ENCODE results near the gene GSE1.
"Not testable (repeated sequence)": the region's sequence is repeated elsewhere in the genome, so short reads cannot be mapped to it uniquely, and the experiment has no call there.

Gene GSE1

DNA sequence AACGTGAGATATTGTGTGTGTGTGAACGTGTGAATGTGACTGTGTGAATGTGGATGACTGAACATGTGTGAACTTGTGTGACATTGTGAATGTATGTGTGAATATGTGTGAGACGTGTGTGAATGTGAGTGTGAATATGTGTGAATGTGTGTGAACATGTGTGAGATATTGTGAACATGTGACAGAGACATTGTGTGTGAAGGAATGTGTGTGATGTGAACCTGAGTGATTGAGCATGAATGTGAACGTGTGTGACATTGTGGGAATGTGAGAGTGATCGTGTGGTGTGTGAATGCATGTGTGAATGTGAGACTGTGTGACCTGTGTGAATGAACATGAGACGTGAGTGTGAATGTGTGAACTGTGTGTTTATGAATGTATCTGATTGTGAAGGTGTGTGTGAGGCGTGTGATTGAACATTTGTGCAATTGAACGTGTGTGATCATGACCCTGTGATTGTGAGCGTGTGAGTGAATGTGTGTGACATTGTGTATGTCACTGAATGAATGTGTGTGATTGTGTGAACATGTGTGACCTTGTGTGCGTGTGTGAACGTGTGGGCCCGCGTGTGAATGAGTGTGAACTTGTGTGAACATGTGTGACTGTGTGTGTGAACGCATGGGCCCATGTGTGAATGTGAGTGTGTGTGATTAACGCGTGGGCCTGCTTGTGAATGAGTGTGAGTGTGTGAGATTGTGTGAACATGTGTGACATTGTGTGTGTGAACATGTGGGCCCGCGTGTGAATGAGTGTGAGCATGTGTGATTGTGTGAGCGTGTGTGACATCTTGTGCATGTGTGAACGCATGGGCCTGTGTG is 23.2 kb upstream of the GSE1 start:
- DNase-seq (ENCODE audit: low read depth in 2 of 2) = no peak

DNA sequence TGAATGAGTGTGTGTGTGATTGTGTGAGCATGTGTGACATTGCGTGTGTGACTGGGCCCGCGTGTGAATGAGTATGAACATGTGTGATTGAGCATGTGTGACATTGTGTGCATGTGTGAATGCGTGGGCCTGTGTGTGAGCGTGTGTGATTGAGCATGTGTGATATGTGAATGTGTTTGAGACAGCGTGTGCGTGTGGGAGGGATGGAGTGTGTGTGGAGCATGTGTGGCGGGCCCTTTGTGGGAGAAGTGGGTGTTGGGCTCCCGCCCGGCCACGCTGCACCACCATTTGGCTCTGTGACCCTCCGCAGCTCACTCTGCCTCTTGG is 22.7 kb upstream of the GSE1 start:
- DNase-seq (ENCODE audit: low read depth in 2 of 2) = no peak

DNA sequence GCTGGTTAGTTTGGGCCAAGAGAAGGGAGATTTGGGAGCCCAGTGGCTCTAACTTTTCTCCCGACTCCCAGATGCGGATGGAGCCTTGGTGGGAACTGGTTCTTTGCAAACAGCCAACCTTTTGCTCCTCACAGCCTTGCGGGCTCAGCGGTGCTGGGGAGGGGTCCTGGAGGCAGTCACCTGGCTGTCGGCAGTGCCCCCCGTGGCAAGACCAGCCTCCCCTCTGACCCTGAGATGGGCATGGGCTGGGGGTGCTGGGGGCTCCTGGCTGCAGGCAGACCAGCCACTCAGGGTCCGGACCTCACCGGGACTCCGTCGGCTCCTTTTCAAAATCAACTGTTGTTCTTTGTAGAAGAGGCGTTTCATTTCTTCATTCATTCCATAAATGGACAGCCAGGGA is 21.7 kb upstream of the GSE1 start:
- DNase-seq (ENCODE audit: low read depth in 2 of 2) = no peak

DNA sequence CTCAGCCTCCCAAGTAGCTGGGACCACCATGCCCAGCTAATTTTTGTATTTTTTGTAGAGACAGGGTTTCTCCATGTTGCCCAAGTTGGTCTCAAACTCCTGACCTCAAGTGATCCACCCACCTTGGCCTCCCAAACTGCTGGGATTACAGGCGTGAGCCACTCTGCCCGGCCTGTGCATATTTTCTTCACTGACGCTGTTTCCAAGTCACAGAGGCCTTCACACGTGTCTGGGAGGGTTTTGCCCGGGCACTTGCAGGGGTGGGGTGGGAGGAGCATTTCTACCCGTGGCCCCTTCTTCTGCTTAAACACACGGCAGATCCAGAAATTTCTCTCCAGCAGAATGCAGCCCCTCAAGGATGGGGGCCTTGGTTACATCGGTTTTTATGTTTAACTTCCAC is 20.8 kb upstream of the GSE1 start:
- not testable (repeated sequence) for DNase-seq (ENCODE audit: low read depth in 2 of 2)

DNA sequence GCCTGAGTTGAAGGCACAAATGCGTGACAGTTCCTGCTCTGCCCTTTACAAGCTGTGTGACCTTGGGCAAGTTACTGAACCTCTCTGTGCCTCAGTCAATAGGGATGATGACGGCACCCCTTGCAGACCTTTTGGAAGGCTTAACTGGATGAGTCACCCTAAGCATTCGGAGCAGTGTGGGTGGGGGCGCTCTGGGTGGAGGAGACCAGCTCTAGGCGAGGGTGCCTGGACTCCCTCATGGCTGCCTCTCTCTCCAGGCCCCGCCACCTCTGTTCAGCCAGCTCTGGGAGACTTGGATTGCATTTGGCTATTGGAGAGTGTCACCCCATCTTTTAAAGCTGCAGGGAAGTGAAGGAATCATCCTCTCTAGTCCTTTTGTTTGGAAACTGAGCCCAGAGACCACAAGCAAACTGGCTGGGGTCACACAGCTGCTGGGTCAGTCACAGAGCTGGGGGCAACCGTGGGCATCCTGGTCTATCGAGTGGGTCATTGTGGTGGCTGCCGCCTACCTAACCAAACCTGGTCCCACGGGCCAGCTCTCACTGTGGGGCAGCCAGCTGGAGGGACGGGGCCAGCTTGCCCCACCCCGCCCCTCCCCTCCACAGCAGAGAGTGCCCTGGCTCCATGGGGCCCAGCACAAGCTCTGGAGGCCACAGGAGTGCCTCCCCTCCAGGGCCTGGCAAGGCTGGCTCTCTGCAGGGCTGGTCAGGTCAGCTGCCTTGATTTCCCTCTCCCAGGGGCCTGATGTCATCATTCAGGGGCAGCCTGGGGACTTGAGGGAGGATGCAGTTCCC is 20.2 kb upstream of the GSE1 start:
- no peak for DNase-seq (ENCODE audit: low read depth in 2 of 2)

DNA sequence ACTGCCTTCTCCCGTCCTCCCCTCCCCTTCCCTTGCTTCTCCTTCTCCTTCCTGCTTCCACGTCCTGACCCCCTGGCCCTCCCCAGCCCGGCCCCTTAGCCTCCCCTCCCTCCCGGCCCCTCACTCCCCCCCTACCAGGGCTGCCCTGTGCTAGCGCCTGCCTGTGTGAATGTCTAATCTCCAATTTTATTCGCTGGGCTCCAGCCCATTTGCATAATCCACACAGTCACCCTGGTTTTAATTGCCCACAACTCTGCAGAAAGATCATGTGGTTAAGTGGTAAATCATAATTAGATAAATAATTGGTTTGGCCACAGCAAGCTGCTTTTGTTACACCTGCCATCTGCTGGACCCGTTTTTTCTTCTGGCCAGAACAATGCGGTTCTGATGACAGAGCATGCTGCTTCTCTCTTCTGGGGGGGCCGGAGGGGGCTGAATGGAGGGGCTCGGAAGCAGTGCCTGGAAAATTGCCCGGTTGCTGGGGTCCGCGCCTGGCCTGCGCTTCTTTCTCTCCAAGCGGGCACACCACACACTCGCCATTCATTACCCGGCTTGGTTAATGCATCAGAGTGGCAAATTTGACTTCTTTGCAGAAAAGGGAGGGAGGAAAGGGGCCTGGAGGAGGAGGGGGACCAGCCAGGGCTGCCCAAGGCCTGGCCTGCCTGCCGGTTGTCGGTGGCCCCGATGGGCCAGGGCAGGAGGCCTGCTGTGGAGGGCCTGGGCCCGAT is 19.5 kb upstream of the GSE1 start:
- DNase-seq (ENCODE audit: low read depth in 2 of 2) = no peak

DNA sequence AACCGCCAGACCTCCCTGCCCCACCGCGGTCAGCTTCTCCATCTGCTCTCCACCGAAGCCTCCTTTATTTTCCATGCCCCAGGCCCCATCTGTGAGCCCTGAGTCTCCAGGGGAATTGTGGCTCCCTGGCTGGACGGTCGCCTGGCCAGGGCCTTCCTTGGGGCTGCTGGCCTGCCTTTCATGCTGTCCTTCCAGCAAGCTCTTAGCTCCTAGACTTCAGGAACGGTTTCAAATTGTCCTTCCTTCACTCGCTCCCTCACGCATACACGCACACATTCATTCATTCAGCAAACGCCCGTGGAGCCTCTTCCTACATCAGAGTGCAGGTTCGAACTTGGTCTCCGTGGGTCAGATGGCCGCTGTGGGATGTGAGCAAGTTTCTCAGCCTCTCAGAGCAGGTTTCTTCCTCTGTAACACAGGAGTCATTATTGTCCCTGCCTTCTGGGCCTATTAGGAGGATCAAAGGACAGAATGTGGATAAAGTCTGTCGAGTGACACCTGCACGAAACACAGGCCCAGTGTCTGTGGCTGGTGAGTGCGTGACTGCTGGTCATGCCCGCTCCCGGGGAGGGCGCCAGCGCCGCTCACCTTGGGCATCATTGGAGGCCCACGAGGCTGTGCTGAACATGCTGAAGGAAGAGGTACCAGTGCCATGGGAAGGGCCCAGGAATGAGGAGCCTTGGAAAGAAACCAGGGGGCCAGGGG is 18.7 kb upstream of the GSE1 start:
- no peak for DNase-seq (ENCODE audit: low read depth in 2 of 2)

DNA sequence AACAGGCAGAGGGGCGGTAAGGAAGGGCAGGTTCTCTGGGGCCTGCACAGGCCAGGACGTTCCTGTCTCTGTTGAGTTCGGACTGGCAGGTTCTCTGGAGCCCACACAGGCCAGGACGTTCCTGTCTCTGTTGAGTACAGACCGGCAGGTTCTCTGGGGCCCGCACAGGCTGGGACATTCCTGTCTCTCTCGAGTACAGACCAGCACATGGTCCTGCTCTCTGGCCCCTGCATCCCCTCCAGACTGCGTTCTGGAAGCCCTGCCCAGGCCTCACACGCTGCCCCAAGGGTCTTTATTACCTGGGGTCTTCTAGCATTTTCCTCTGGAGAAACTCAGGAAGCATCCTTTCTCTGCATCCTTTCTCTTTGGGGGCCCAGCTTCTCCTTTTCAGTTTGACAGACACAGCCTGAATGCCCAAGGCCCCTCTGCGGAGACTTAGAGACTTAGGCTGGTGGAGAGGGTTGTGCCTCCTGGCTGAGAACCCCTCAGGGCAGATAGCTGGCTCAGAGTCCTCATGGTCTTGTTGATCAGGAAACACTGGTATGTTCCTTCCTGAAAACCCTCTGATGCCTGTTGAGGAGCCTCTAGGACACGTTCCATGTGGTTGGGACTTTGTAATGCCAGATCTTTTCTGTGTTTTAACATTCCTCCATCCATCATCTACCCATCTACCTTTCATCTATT is 18.0 kb upstream of the GSE1 start:
- no peak for DNase-seq (ENCODE audit: low read depth in 2 of 2)

DNA sequence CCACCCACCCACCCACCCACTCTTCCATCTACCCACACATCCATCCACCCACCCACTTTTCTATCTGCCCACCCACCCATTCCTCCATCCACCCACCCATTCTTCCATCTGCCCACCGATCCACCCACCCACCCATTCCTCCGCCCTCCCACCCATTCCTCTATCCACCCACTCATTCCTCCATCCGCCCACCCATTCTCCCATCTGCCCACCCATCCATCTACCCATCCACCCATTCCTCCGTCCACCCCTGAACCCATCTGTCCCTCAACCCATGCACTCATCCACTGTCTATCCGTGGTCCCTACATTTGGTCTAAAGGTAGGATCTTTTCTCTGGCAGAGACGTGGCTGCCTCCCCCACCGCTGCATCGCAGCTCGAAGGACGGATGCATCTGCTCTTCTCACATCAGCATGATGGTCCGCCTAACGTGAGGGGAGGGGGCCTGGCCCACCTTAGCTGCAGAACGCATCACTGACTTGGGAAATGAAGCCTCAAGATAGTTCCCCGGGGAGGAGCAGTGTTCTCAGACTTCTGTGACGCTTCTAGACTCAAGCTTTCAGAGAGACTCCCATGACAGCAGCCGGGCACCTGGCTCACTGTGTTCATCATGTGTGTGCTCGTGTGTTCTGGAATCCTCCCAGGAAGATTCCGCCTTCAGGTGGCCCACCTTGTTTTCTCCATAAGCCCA is 17.2 kb upstream of the GSE1 start:
- DNase-seq (ENCODE audit: low read depth in 2 of 2) = no peak

DNA sequence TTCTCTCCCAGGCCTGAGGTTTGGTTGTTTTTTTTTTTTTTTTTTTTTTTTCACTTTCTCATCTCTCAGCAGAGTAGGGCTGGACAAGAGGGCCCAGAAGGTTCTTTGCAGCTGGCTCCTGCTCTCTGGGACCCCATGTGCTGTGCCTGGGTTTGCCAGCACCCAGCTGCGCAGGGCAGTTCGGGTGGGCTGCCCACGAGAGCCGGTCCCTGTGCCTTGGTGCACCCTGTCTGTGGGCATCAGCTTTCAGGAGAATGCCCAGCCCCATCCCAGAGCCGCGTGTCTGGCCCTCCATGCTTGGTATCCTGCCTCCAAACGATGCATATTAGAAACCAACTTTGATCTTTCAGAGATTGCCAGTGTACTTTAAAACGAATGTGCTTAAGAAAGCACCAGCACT is 15.0 kb upstream of the GSE1 start:
- DNase-seq (ENCODE audit: low read depth in 2 of 2) = no peak

DNA sequence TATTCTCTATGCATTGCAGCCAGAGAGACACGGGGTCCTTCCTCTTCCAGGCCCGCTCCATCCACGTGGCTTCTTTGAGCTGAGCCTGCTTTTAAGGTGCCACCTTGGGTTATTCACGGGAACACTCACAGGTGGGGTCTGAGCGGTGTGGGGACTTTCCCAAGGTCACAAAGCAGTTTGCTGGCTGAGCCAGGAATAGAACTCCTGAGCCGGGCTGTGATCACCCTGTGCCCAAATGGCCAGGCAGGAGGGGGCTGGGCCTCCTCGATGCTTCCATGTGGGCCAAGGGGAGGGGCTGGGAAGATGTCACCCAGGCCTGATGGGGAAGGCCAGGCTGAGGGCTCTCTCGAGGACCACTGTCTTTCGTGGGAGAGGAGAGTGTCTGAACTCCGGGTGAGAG is 13.0 kb upstream of the GSE1 start:
- no peak for DNase-seq (ENCODE audit: low read depth in 2 of 2)

DNA sequence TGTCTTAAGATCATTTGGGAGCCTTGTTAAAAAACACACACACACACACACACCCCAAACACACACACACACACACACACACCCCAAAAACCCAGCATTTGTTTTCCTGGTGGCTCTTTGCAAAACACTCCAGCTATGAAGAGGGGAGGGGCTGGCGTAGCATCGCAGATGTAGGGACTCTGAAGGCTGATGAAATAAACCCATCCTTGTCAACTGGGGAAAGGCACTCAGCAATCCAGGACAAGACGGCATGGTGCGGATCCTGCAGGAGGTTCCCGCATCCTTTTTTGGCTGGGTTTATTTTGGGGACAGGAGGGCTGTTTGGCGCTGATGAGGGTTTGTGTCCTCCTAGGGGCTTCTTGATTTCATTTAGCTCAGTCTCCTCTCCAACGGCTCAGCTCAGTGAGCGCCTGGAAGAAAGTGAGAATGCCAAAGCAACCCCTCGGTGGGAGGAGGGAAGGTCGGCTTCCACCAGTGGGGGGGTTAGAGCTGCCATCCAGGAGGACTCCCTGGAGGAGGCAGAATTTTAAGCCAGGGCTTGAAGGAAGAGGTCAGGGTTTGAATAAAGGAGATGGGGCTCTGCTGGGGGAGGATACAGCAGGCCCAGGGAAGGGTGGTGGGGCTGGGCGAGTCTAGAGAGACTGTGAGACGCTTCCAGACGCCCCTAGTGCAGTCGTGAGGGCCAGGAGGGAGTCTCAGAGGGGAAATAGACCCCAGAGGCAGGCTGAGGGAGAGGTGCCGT is 12.4 kb upstream of the GSE1 start:
- no peak for DNase-seq (ENCODE audit: low read depth in 2 of 2)

DNA sequence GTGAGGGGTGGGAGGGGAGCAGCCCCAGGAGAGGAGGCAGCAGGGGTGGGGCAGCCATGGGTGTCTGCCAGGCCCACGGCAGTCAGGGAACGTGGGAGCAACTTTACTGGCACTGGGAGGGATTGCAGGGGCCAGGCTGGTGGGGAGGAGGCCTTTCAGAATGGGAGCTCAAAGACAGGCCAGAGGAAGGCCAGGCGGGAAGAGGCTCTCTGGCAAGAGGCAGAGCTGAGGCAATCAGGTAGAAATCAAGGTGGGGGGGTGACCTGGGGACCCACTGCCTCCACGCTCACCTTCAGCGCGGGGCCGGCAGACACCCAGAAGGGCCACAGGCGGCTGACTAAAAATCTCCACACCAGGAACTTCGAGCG is 11.9 kb upstream of the GSE1 start:
- no peak for DNase-seq (ENCODE audit: low read depth in 2 of 2)

DNA sequence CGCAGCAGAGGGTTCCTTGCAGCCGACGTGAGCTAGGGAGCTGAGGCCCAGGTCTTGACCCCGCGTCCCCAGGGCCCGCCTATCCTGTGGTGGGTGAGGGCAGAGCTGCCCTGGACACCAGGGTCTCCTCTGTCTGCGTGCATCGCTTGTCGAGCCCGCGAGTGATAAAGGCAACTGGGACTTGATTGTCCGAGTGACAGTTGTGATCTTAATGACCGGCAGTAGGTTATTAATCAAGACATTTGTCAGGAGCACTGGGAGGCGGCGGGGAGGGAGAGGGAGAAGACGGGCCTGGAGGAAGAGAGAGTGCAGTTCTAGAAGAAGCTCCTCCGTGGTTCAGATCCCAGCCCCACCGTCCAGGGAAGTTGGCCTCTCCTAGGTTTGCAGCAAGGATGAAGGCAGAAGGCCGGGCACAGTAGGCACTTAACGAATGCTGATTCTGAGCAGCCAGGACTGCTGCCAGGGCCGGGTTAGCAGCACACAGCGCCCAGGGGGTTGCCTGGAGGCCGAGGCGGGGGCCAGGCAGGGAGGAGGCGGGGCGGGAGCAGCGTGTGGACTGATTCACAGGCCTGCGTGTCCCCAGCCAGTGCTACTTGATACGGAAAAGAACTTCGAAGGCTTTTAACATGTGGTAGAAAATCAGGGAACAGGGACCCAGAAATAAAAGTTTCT is 11.3 kb upstream of the GSE1 start:
- DNase-seq (ENCODE audit: low read depth in 2 of 2) = no peak

DNA sequence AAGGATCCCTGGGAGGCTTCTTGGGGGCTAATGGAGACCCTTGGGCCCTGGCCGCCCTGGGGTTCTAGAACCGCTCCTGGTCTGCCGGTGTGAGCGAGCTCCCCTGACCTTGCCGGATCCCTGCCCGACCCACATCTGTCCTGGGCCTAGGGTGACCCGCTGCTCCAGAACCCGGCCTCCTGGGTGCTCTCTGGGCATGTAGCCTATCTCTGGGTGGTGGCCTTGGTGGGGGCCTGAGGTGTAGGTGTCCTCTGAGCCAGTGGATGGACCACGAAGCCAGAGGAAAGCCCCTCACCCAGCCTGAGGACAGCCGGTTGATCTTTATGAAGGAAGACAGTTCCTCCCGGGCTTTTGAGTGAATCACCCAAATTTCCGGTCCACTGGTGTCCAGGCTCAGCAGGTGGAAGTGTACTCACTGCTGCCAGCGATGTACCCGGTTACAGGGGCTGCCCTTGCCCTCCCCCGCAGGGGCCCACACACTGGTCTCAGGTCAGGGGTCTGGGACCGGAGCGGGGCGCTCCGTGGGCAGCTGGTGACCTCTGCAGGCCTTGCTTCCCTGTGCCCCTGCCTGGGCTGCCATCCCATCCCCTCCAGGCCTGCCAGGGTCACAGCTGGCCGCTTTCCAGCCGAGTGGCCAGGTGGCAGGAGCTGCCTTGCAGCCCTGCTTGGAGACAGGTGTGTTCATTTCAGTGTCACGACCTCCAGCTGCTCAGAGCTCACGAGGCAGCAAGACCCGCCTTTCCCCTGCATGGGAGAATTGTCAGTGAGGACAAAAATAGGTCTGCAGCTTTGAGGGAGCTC is 10.5 kb upstream of the GSE1 start:
- DNase-seq (ENCODE audit: low read depth in 2 of 2) = no peak

DNA sequence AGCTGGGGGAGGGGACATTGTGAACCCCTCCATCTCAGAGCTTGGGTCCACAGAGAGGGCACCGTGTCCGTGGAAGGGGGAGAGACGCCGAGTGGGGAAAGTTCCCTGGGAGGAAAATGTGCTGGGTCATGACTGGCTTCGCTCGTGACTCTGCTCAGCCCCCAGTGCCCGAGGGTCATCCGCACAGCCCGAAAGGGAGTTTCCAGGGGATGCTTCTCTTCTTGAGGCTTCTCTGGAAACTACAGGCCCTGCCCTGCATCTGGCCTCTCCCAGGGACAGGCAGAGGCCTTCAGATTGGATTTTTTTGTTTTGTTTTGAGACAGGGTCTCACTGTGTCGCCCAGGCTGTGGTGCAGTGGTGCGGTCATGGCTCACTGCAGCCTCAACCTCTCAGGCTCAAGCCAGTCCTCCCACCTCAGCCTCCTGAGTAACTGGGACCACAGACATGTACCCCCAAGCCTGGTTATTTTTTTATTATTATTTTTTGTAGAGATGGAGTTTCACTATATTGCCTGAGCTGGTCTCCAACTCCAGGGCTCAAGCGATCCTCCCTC is 9.8 kb upstream of the GSE1 start:
- no peak for DNase-seq (ENCODE audit: low read depth in 2 of 2)

DNA sequence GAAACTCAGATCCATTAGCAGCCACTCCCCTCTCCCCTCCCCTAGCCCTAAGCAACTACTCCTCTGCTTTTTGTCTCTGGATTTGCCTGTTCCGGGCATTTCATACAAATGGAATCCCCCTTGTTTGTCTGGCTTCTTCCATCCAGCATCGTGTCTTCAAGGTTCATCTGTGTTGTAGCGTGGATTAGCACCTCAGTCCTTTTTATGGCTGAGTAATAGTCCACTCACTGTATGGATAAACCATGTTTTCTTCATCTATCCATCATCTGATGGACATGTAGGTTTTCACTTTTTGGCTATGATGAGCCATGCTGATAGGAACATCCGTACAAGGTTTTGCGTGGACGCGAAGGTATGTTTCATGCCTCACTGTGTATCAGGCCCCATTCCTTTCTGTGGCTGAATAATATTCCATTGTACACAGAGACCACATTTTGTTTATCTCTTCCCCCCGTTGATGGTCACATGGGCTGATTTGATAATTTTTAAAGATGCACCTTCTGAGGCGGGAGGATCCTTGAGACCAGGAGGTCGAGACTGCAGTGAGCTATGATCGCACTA is 8.9 kb upstream of the GSE1 start:
- no peak for DNase-seq (ENCODE audit: low read depth in 2 of 2)

Measured in stimulated activated CD4-positive, alpha-beta T cell treated with anti-CD3 and anti-CD28 coated beads, Interleukin-15, amount 100 ng/mL, for 48 hours (primary cell).